CD14-positive monocyte (primary cell): ENCODE measurements around the gene CALML5. TPM values are rescaled to one million over a fixed set of nuclear protein-coding genes. Genes with fewer than 3 reads are reported as not detected.

Experiments
- DNase-seq, 3 donors: peaks; one replicate each; pipeline ENCODE4 v3.0.0-alpha.2; 2011 to 2022
- H2AFZ ChIP-seq: 2 replicates; pipeline ENCODE4 v1.6.0; 2012; ENCODE audit warnings: mild to moderate bottlenecking, low read depth, low read length, inconsistent platforms; ENCODE audit not compliant: insufficient read depth, poor library complexity, severe bottlenecking
- H3K27ac ChIP-seq, 2 donors: 1 replicate in 1 of 2; 2 replicates in 1 of 2; pipeline ENCODE4 v1.5.1; 2012 to 2013; ENCODE audit warnings: low read length in 2 of 2, control low read depth in 1 of 2, inconsistent platforms in 1 of 2, low read depth in 1 of 2, mild to moderate bottlenecking in 1 of 2
- H3K27me3 ChIP-seq, 2 donors: one replicate each; pipeline versions ENCODE4 v1.6.0 to v1.6.1; 2011 to 2013; ENCODE audit warnings: low read length in 2 of 2; ENCODE audit not compliant: control insufficient read depth in 2 of 2, insufficient read depth in 2 of 2
- H3K36me3 ChIP-seq, 2 donors: replicated peaks in 1 of 2; 1 replicate in 1 of 2; 2 replicates in 1 of 2; pipeline versions ENCODE4 v1.5.1 to v1.6.1; 2012 to 2013; ENCODE audit warnings: low read length in 2 of 2, control low read depth in 1 of 2, inconsistent platforms in 1 of 2, mild to moderate bottlenecking in 1 of 2; ENCODE audit not compliant: insufficient read depth in 2 of 2, control insufficient read depth in 1 of 2
- H3K4me1 ChIP-seq, 2 donors: 1 replicate in 1 of 2; 2 replicates in 1 of 2; pipeline versions ENCODE4 v1.5.1 to v1.6.1; 2012 to 2013; ENCODE audit warnings: low read length in 2 of 2, control low read depth in 1 of 2, inconsistent platforms in 1 of 2, mild to moderate bottlenecking in 1 of 2, moderate library complexity in 1 of 2; ENCODE audit not compliant: insufficient read depth in 2 of 2, control insufficient read depth in 1 of 2
- H3K4me2 ChIP-seq: replicated peaks from 2 replicates; pipeline ENCODE3; 2012; ENCODE audit warnings: low read length, moderate library complexity, mild to moderate bottlenecking; ENCODE audit not compliant: poor library complexity, severe bottlenecking; ENCODE audit errors: extremely low read depth
- H3K4me3 ChIP-seq, 3 experiments: fragments of 200-600 bp in 1 of 3; sonication (generic) in 1 of 3; replicated peaks in 1 of 3; 1 replicate in 2 of 3; 2 replicates in 1 of 3; pipeline ENCODE4 v1.5.1; 2011 to 2013; ENCODE audit warnings: low read length in 3 of 3, mild to moderate bottlenecking in 3 of 3, control low read depth in 2 of 3, low read depth in 2 of 3, inconsistent platforms in 1 of 3, moderate library complexity in 1 of 3
- H3K79me2 ChIP-seq: 2 replicates; pipeline ENCODE4 v1.6.0; 2012; ENCODE audit warnings: mild to moderate bottlenecking, control low read depth, inconsistent platforms, low read length, moderate library complexity; ENCODE audit not compliant: insufficient read depth
- H3K9ac ChIP-seq: 2 replicates; pipeline ENCODE4 v1.6.0; 2017; ENCODE audit warnings: low read length, mild to moderate bottlenecking; ENCODE audit not compliant: insufficient read depth, poor library complexity, severe bottlenecking
- H3K9me3 ChIP-seq, 2 donors: replicated peaks in 1 of 2; 1 replicate in 1 of 2; 2 replicates in 1 of 2; pipeline versions ENCODE4 v1.5.1 to v1.6.1; 2012 to 2013; ENCODE audit warnings: low read length in 2 of 2, control low read depth in 1 of 2; ENCODE audit not compliant: control insufficient read depth in 1 of 2, insufficient read depth in 1 of 2
- H4K20me1 ChIP-seq: 2 replicates; pipeline ENCODE4 v1.6.0; 2012; ENCODE audit warnings: mild to moderate bottlenecking, low read length, control low read depth, moderate library complexity; ENCODE audit not compliant: insufficient read depth
- H3K27ac Mint-ChIP-seq, 7 donors: one replicate each; pipeline ENCODE4 v1.8.0; 2020; ENCODE audit warnings: mild to moderate bottlenecking in 7 of 7, mixed read lengths in 7 of 7, moderate library complexity in 6 of 7, inconsistent platforms in 2 of 7
- H3K27me3 Mint-ChIP-seq, 3 donors: one replicate each; pipeline ENCODE4 v1.8.0; 2021 to 2022; ENCODE audit warnings: low read depth in 3 of 3, mild to moderate bottlenecking in 3 of 3, mixed read lengths in 3 of 3, moderate library complexity in 3 of 3, inconsistent platforms in 1 of 3
- H3K36me3 Mint-ChIP-seq, 2 donors: one replicate each; pipeline ENCODE4 v1.8.0; 2020; ENCODE audit warnings: mixed read lengths in 2 of 2, inconsistent platforms in 1 of 2, mild to moderate bottlenecking in 1 of 2
- H3K4me1 Mint-ChIP-seq: one replicate; pipeline ENCODE4 v1.8.0; 2020; ENCODE audit warnings: mild to moderate bottlenecking, mixed read lengths
- H3K4me3 Mint-ChIP-seq, 2 donors: one replicate each; pipeline ENCODE4 v1.8.0; 2020; ENCODE audit warnings: mild to moderate bottlenecking in 2 of 2, mixed read lengths in 2 of 2, moderate library complexity in 1 of 2
- H3K9me3 Mint-ChIP-seq, 7 donors: one replicate each; pipeline ENCODE4 v1.8.0; 2020 to 2022; ENCODE audit warnings: mixed read lengths in 7 of 7, mild to moderate bottlenecking in 6 of 7, moderate library complexity in 6 of 7, inconsistent platforms in 2 of 7
- CTCF ChIP-seq: fragments of 200-600 bp; IDR thresholded peaks from one replicate; pipeline ENCODE4 v1.8.0; 2022; ENCODE audit warnings: antibody characterized with exemption, mild to moderate bottlenecking
- WGBS: methylation state at CpG from one replicate; pipeline ENCODE4 v1.1.5; 2013; ENCODE audit warnings: missing lambda C conversion rate; ENCODE audit not compliant: insufficient coverage; 5-methylcytosine and 5-hydroxymethylcytosine counted together
- intact Hi-C, 2 donors: fragments of 100-400 bp; cut with micrococcal nuclease; formaldehyde crosslinking; loops; one replicate each; pipeline versions ENCODE4 v1.15.0 to v1.15.1; 2023
- polyA plus RNA-seq, 3 donors: library from polyadenylated mRNA; depleted of rRNA in 1 of 3; unstranded in 2 of 3; stranded (reverse) in 1 of 3; fragments of 300-500 nt in 2 of 3; fragments of >200 nt in 1 of 3; fragmentation: Illumina TruSeq in 2 of 3; gene quantifications; 1 replicate in 2 of 3; 2 replicates in 1 of 3; pipeline ENCODE4 v1.2.3, GENCODE V29; 2012 to 2021

Gene CALML5
- polyA plus RNA-seq, 3 donors = not detected

GRCh38 chr10:5490032-5490431 is 9.3 kb downstream of the CALML5 start:
- no peak for TF ChIP-seq CTCF
- Mint-ChIP-seq H3K4me1 (peaks cover 2% of the 10 kb centered on the region), H3K36me3 (no peaks in the 10 kb centered on the region), H3K27ac (no peak overlapping the region), H3K4me3 (no peak overlapping the region), H3K27me3 (peaks cover 0 to 2% (median 1%) of the 10 kb centered on the region in 3 donors), H3K9me3 (peaks cover 4 to 14% (median 9%) of the 10 kb centered on the region in 7 donors)
- Histone ChIP-seq H3K9ac (no peak overlapping the region), H3K4me3 (no peak overlapping the region), H3K4me2 (no peak overlapping the region), H3K36me3 (no peaks in the 10 kb centered on the region), H3K79me2 (no peaks in the 10 kb centered on the region), H2AFZ (no peak overlapping the region), H3K9me3 (peaks cover 0 to 15% of the 10 kb centered on the region in 2 donors), H4K20me1 (no peaks in the 10 kb centered on the region), H3K27ac (no peak overlapping the region), H3K4me1 (no peaks in the 10 kb centered on the region), H3K27me3 (no peaks in the 10 kb centered on the region)
- no CpG with 5 or more reads among the region's 4 CpGs for WGBS
- DNase-seq = no peak
- intact Hi-C loops = no loop called here

DNA sequence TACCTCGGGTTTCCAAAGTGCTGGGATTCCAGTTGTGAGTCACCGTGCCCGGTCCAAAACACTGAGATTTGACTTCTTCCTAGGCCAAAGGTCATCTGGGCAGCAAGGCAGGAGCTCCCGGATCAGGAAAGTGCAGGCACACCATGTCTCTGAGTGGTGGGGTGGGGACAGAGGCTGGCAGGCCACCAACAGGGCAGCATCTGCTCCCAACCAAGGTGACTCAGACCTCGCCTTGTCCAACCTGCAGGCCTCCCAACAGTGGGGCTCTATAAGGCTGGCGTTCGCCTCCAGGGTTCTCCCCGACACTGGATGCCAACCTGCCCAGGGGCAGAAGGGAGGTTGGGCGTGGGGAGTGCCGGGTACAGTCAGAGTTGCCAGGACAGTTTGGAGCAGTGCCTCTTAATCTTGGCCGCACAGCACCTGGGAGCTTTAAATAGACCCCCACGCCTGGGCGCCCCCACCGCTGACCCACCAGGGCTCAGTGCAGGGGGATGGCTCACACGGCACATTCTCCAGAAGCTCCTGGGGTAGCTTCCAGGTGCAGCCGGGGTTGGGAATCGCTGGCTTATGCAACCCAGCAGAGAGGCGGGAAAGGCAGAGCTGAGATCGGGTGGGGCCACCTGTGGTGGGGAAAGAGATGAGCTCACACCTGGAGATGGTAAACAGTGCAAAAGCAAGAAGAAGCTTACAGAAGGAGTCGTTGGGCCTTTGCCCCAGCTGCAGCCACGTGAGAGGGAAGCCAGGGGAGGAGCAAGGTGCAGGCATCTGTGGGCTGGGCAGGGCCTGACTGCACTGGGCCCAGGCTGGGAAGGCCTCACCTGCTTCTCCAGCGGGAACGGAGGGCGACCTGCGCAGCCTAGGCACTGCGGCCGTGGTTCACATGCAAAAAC is 10.9 kb downstream of the CALML5 start:
- Histone ChIP-seq H3K4me1 (no peaks in the 10 kb centered on the region), H2AFZ (no peak overlapping the region), H4K20me1 (no peaks in the 10 kb centered on the region), H3K9me3 (peaks cover 0 to 15% of the 10 kb centered on the region in 2 donors), H3K9ac (no peak overlapping the region), H3K4me3 (no peak overlapping the region), H3K79me2 (no peaks in the 10 kb centered on the region), H3K36me3 (no peaks in the 10 kb centered on the region), H3K27me3 (no peaks in the 10 kb centered on the region), H3K27ac (no peak overlapping the region), H3K4me2 (no peak overlapping the region)
- Mint-ChIP-seq H3K36me3 (no peaks in the 10 kb centered on the region), H3K27me3 (peaks cover 0 to 4% (median 1%) of the 10 kb centered on the region in 3 donors), H3K4me1 (peaks cover 2% of the 10 kb centered on the region), H3K27ac (peak overlapping the region in 1 of 7 donors; percentile 3), H3K4me3 (no peak overlapping the region), H3K9me3 (peaks cover 4 to 13% (median 9%) of the 10 kb centered on the region in 7 donors)
- 93% methylated on average over 26 of the region's 27 CpGs for WGBS
- intact Hi-C loops = no loop called here
- no peak for DNase-seq
- no peak for TF ChIP-seq CTCF
